ENCODE data around the gene TSPAN9. TPM values are rescaled to one million over a fixed set of nuclear protein-coding genes. Genes with fewer than 3 reads are reported as not detected.

TSPAN9 gene
- total and polyA plus RNA-seq, 2 experiments from 2014 or later, result 6.0 to 31.5 TPM

DNA sequence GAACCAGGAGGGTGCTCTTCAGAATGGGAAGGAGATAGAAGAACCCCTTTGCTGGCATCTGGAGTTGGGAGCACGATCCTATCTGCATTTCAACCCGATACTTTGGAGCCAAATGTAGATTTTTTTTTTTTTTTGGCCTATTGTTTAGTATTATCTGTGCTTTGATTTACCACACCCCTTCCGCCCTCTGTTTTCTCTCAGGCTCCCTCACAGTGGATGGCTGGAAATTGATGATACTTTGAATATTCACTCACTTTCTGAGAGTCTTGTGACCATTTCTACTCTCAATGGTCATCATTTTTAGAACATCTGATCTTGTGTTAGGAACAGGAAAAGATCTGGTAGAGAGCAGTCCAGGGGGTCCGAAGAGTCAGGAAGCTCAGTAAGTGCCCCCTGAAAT, 9.0 kb downstream of the TSPAN9 start:
- peaks cover 31% of the 10 kb centered on the region for H3K4me1 Mint-ChIP-seq
- Histone ChIP-seq H3K79me2 (replicated peaks; ENCODE audit: insufficient read depth) (no peaks in the 10 kb centered on the region; the same call in none of the 2 replicates), H3F3A (replicated peaks; ENCODE audit: low read depth) (0 out of 2 replicates have a peak, but pooled peaks cover 9% of the 10 kb centered on the region), H3K4me1 (ENCODE audit: insufficient read depth) (peaks cover 16% of the 10 kb centered on the region), H3K27me3 (ENCODE audit: insufficient read depth) (no peaks in the 10 kb centered on the region), H3K4me3 (no peak overlapping the region), H3K9me2 (ENCODE audit: insufficient read depth) (no peaks in the 10 kb centered on the region), H3K27ac (ENCODE audit: low read depth) (no peak overlapping the region), H4K20me1 (replicated peaks; ENCODE audit: insufficient read depth) (no peaks in the 10 kb centered on the region; the same call in 1 of the 2 replicates), H3K4me2 (no peak overlapping the region), H3K36me3 (ENCODE audit: insufficient read depth) (no peaks in the 10 kb centered on the region; the same call in 1 of the 2 replicates), H2AFZ (no peak overlapping the region)
- TF ChIP-seq POLR2AphosphoS5 (IDR thresholded peaks at IDR 0.05; ENCODE audit: low read depth) (no peak), STAT1 (IDR thresholded peaks at IDR 0.05; ENCODE audit: unreplicated experiment) (no peak), JUNB (IDR thresholded peaks at IDR 0.05; ENCODE audit: unreplicated experiment) (no peak)
- TF ChIP-seq, protein P1, sequence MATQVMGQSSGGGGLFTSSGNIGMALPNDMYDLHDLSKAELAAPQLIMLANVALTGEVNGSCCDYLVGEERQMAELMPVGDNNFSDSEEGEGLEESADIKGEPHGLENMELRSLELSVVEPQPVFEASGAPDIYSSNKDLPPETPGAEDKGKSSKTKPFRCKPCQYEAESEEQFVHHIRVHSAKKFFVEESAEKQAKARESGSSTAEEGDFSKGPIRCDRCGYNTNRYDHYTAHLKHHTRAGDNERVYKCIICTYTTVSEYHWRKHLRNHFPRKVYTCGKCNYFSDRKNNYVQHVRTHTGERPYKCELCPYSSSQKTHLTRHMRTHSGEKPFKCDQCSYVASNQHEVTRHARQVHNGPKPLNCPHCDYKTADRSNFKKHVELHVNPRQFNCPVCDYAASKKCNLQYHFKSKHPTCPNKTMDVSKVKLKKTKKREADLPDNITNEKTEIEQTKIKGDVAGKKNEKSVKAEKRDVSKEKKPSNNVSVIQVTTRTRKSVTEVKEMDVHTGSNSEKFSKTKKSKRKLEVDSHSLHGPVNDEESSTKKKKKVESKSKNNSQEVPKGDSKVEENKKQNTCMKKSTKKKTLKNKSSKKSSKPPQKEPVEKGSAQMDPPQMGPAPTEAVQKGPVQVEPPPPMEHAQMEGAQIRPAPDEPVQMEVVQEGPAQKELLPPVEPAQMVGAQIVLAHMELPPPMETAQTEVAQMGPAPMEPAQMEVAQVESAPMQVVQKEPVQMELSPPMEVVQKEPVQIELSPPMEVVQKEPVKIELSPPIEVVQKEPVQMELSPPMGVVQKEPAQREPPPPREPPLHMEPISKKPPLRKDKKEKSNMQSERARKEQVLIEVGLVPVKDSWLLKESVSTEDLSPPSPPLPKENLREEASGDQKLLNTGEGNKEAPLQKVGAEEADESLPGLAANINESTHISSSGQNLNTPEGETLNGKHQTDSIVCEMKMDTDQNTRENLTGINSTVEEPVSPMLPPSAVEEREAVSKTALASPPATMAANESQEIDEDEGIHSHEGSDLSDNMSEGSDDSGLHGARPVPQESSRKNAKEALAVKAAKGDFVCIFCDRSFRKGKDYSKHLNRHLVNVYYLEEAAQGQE (IDR thresholded peaks at IDR 0.05; ENCODE audit: unreplicated experiment), result no peak
- TF ChIP-seq, protein P2, sequence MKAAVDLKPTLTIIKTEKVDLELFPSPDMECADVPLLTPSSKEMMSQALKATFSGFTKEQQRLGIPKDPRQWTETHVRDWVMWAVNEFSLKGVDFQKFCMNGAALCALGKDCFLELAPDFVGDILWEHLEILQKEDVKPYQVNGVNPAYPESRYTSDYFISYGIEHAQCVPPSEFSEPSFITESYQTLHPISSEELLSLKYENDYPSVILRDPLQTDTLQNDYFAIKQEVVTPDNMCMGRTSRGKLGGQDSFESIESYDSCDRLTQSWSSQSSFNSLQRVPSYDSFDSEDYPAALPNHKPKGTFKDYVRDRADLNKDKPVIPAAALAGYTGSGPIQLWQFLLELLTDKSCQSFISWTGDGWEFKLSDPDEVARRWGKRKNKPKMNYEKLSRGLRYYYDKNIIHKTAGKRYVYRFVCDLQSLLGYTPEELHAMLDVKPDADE (IDR thresholded peaks at IDR 0.05), result no peak
- TF ChIP-seq, protein P3, sequence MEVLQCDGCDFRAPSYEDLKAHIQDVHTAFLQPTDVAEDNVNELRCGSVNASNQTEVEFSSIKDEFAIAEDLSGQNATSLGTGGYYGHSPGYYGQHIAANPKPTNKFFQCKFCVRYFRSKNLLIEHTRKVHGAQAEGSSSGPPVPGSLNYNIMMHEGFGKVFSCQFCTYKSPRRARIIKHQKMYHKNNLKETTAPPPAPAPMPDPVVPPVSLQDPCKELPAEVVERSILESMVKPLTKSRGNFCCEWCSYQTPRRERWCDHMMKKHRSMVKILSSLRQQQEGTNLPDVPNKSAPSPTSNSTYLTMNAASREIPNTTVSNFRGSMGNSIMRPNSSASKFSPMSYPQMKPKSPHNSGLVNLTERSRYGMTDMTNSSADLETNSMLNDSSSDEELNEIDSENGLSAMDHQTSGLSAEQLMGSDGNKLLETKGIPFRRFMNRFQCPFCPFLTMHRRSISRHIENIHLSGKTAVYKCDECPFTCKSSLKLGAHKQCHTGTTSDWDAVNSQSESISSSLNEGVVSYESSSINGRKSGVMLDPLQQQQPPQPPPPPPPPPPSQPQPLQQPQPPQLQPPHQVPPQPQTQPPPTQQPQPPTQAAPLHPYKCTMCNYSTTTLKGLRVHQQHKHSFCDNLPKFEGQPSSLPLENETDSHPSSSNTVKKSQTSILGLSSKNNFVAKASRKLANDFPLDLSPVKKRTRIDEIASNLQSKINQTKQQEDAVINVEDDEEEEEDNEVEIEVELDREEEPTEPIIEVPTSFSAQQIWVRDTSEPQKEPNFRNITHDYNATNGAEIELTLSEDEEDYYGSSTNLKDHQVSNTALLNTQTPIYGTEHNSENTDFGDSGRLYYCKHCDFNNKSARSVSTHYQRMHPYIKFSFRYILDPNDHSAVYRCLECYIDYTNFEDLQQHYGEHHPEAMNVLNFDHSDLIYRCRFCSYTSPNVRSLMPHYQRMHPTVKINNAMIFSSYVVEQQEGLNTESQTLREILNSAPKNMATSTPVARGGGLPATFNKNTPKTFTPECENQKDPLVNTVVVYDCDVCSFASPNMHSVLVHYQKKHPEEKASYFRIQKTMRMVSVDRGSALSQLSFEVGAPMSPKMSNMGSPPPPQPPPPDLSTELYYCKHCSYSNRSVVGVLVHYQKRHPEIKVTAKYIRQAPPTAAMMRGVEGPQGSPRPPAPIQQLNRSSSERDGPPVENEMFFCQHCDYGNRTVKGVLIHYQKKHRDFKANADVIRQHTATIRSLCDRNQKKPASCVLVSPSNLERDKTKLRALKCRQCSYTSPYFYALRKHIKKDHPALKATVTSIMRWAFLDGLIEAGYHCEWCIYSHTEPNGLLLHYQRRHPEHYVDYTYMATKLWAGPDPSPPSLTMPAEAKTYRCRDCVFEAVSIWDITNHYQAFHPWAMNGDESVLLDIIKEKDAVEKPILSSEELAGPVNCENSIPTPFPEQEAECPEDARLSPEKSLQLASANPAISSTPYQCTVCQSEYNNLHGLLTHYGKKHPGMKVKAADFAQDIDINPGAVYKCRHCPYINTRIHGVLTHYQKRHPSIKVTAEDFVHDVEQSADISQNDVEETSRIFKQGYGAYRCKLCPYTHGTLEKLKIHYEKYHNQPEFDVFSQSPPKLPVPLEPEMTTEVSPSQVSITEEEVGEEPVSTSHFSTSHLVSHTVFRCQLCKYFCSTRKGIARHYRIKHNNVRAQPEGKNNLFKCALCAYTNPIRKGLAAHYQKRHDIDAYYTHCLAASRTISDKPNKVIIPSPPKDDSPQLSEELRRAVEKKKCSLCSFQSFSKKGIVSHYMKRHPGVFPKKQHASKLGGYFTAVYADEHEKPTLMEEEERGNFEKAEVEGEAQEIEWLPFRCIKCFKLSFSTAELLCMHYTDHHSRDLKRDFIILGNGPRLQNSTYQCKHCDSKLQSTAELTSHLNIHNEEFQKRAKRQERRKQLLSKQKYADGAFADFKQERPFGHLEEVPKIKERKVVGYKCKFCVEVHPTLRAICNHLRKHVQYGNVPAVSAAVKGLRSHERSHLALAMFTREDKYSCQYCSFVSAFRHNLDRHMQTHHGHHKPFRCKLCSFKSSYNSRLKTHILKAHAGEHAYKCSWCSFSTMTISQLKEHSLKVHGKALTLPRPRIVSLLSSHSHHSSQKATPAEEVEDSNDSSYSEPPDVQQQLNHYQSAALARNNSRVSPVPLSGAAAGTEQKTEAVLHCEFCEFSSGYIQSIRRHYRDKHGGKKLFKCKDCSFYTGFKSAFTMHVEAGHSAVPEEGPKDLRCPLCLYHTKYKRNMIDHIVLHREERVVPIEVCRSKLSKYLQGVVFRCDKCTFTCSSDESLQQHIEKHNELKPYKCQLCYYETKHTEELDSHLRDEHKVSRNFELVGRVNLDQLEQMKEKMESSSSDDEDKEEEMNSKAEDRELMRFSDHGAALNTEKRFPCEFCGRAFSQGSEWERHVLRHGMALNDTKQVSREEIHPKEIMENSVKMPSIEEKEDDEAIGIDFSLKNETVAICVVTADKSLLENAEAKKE (CRISPR knock-in tag; IDR thresholded peaks at IDR 0.05), result no peak
- no peak overlapping the region; the same call in 2 of the 3 replicates for H3K4me3 Mint-ChIP-seq
- ATAC-seq (no peak), DNase-seq (ENCODE audit: low spot score) (no peak)
- H3K9me3 Mint-ChIP-seq, result peaks cover 3% of the 10 kb centered on the region; the same call in 2 of the 3 replicates
- peaks cover 24% of the 10 kb centered on the region for H3K27me3 Mint-ChIP-seq (ENCODE audit: insufficient read depth, low read depth, poor library complexity)
- no peak overlapping the region for H3K27ac Mint-ChIP-seq
- peaks cover 13% of the 10 kb centered on the region for H3K36me3 Mint-ChIP-seq (ENCODE audit: low read depth)
